ENCODE data around the gene HOXB4.

DNA sequence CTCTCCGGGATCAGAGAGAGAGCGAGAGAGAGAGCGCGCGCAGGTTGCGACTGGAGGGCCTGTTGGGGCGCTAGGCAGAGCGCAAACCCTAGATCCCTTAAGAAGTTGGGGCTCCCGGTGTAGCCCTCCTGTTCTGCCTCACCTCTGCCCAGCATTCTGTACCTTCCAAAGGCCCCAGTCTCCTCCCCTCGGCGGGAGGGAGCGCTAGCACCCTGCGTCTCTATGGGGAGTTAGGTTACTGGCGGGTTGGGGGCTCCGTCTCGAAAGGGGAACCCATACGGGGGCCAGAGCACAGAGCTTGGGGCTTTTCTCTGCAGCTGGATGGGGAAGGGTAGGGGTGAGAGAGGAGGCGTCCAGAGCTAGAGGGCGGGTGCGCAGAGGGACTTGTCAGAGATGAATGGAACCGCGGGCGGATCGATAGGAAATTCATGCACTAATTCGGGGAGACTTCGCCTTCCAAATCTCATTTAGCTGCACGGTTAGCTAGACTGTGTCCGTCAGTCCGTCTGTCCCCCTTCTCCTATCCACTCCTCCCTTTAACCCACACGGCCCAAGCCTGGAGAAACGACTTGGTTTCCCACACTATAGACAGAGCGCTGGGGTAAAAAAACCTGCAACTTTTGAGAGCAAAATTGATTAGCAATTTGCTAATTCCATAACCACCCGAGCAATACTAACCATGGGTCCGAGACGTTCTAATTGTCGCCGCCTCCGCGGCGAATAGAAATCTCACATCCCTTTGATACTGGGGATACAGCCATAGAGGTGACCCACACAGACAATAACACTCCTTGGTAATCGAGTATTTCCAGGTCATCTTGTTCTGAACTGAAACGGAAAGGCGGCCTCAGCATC is 693 bp upstream of the HOXB4 start:
- TF ChIP-seq, protein P1, sequence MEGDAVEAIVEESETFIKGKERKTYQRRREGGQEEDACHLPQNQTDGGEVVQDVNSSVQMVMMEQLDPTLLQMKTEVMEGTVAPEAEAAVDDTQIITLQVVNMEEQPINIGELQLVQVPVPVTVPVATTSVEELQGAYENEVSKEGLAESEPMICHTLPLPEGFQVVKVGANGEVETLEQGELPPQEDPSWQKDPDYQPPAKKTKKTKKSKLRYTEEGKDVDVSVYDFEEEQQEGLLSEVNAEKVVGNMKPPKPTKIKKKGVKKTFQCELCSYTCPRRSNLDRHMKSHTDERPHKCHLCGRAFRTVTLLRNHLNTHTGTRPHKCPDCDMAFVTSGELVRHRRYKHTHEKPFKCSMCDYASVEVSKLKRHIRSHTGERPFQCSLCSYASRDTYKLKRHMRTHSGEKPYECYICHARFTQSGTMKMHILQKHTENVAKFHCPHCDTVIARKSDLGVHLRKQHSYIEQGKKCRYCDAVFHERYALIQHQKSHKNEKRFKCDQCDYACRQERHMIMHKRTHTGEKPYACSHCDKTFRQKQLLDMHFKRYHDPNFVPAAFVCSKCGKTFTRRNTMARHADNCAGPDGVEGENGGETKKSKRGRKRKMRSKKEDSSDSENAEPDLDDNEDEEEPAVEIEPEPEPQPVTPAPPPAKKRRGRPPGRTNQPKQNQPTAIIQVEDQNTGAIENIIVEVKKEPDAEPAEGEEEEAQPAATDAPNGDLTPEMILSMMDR (conservative IDR thresholded peaks at IDR 0.05), result no peak
- no peak for TF ChIP-seq EZH2 (IDR thresholded peaks at IDR 0.05; ENCODE audit: low read depth)

Measured in PC-9 (cell line).